ENCODE results near the gene XYLT2. TPM values are rescaled to one million over a fixed set of nuclear protein-coding genes. Genes with fewer than 3 reads are reported as not detected.
A peak's percentile ranks its signal among the peaks of the same experiment; 100 is the strongest.

Gene XYLT2
- total and polyA plus RNA-seq, 2 of the 13 experiments (the other 11 are each of a cell fraction or from before 2014, with no cell fraction given) = 17.0 to 22.1 TPM

DNA sequence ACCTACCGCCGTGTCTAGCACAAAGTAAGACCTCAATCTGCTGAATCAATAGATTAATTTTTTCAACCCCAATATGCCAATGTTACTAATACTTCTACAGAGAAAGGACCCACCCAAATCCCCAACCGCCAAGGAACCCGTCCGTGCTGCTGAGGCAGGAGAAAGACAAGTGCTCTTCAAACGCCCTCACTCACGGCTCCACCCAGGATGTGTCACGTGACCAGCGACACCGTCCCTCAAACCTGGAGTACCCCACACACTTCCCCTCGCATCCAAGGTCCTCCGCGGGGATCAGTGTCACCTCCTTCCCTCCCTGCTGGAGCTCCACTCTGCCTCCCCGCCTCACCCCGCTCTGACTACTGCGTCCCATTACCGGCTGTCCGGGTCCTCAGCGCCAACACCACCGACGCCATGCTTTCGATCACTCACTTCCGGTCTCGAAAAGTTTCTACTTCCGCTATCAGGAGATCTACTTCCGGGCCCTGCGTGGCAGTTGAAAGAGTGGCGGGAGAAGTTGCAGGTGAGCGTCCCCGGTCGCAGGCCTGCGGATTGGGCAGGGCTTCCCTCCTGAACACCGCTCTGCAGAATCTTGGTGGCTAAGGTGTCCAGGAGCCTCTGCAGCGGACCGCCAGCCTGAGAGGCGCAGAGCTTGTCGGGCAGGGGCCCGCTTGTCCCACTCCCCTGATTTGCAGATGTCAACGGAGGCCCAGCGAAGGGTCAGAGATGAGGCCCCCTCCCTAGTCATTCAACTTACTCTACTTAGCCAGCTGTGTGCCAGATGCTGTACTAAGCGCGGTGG, 27.0 kb downstream of the XYLT2 start, which contains the start of the genes EME1 and MRPL27 (continued):
- TF ChIP-seq, protein P1, sequence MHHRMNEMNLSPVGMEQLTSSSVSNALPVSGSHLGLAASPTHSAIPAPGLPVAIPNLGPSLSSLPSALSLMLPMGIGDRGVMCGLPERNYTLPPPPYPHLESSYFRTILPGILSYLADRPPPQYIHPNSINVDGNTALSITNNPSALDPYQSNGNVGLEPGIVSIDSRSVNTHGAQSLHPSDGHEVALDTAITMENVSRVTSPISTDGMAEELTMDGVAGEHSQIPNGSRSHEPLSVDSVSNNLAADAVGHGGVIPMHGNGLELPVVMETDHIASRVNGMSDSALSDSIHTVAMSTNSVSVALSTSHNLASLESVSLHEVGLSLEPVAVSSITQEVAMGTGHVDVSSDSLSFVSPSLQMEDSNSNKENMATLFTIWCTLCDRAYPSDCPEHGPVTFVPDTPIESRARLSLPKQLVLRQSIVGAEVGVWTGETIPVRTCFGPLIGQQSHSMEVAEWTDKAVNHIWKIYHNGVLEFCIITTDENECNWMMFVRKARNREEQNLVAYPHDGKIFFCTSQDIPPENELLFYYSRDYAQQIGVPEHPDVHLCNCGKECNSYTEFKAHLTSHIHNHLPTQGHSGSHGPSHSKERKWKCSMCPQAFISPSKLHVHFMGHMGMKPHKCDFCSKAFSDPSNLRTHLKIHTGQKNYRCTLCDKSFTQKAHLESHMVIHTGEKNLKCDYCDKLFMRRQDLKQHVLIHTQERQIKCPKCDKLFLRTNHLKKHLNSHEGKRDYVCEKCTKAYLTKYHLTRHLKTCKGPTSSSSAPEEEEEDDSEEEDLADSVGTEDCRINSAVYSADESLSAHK (CRISPR knock-in tag; IDR thresholded peaks at IDR 0.05; ENCODE audit: borderline replicate concordance) = peak; percentile 88; the same call in 1 of the 2 replicates
- TF ChIP-seq ATF7-NPFF (CRISPR knock-in tag; IDR thresholded peaks at IDR 0.05; ENCODE audit: low read depth) = peak; percentile 85; the same call in 1 of the 2 replicates
- peak; percentile 94; the same call in 1 of the 2 replicates for TF ChIP-seq ZNF747 (CRISPR knock-in tag; IDR thresholded peaks at IDR 0.05; ENCODE audit: borderline replicate concordance)
- no peak for TF ChIP-seq HNF4G (IDR thresholded peaks at IDR 0.05; ENCODE audit: borderline replicate concordance, low read depth, low read length)
- peak; percentile 67; the same call in 1 of the 2 replicates for TF ChIP-seq HNF4G (CRISPR knock-in tag; IDR thresholded peaks at IDR 0.05; ENCODE audit: borderline replicate concordance, low read depth)
- TF ChIP-seq TCF7L2 (IDR thresholded peaks at IDR 0.05; ENCODE audit: low read depth, low read length) = no peak
- TF ChIP-seq, protein P2, sequence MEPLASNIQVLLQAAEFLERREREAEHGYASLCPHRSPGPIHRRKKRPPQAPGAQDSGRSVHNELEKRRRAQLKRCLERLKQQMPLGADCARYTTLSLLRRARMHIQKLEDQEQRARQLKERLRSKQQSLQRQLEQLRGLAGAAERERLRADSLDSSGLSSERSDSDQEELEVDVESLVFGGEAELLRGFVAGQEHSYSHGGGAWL (CRISPR knock-in tag; IDR thresholded peaks at IDR 0.05) = peak; percentile 94
- TF ChIP-seq, protein P3, sequence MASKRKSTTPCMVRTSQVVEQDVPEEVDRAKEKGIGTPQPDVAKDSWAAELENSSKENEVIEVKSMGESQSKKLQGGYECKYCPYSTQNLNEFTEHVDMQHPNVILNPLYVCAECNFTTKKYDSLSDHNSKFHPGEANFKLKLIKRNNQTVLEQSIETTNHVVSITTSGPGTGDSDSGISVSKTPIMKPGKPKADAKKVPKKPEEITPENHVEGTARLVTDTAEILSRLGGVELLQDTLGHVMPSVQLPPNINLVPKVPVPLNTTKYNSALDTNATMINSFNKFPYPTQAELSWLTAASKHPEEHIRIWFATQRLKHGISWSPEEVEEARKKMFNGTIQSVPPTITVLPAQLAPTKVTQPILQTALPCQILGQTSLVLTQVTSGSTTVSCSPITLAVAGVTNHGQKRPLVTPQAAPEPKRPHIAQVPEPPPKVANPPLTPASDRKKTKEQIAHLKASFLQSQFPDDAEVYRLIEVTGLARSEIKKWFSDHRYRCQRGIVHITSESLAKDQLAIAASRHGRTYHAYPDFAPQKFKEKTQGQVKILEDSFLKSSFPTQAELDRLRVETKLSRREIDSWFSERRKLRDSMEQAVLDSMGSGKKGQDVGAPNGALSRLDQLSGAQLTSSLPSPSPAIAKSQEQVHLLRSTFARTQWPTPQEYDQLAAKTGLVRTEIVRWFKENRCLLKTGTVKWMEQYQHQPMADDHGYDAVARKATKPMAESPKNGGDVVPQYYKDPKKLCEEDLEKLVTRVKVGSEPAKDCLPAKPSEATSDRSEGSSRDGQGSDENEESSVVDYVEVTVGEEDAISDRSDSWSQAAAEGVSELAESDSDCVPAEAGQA (IDR thresholded peaks at IDR 0.05; ENCODE audit: low read depth) = peak; percentile 91
- TF ChIP-seq, protein P3 (CRISPR knock-in tag; IDR thresholded peaks at IDR 0.05; ENCODE audit: borderline replicate concordance) = peak; percentile 27; the same call in 1 of the 2 replicates
- peak; percentile 99; the same call in 1 of the 2 replicates for TF ChIP-seq PRMT3 (CRISPR knock-in tag; IDR thresholded peaks at IDR 0.05; ENCODE audit: borderline replicate concordance, low read depth)
- TF ChIP-seq ZNF776 (CRISPR knock-in tag; IDR thresholded peaks at IDR 0.05) = peak; percentile 97
- TF ChIP-seq ZNF569 (CRISPR knock-in tag; IDR thresholded peaks at IDR 0.05; ENCODE audit: borderline replicate concordance) = peak; percentile 80; the same call in 1 of the 2 replicates
- peak; percentile 98 for TF ChIP-seq POLR2AphosphoS5 (IDR thresholded peaks at IDR 0.05; ENCODE audit: low read depth, low read length)
- peak; percentile 14; the same call in 1 of the 2 replicates for TF ChIP-seq GMEB2 (CRISPR knock-in tag; IDR thresholded peaks at IDR 0.05; ENCODE audit: low read depth)

All from HepG2 (cell line).